ENCODE results near the gene KAT6B. TPM values are rescaled to one million over a fixed set of nuclear protein-coding genes. Genes with fewer than 3 reads are reported as not detected.
A peak's percentile ranks its signal among the peaks of the same experiment; 100 is the strongest.

The KAT6B gene
- total RNA-seq, 1 experiment from 2014 or later, result 14.9 TPM

- CTCF ChIA-PET, result no interaction called here
- peaks cover 1% of the 10 kb centered on the region; the same call in 1 of the 2 replicates for H3K4me1 ChIP-seq
- no peaks in the 10 kb centered on the region for H3K36me3 Mint-ChIP-seq (ENCODE audit: insufficient read depth, unreplicated experiment)
- no peaks in the 10 kb centered on the region for H3K27me3 Mint-ChIP-seq (ENCODE audit: insufficient read depth, unreplicated experiment)
- BruUV-seq (replicated peaks), result no TSS peak
- peaks cover 10% of the 10 kb centered on the region for H3K9me3 Mint-ChIP-seq (ENCODE audit: unreplicated experiment)
- intact Hi-C loops (cut with micrococcal nuclease; ENCODE audit: unreplicated experiment), result no loop called here
- H3K36me3 ChIP-seq (ENCODE audit: control insufficient read depth, insufficient read depth, low read length), result no peaks in the 10 kb centered on the region
- no peak overlapping the region for H3K4me3 Mint-ChIP-seq (ENCODE audit: unreplicated experiment)
- H3K9me3 ChIP-seq, result no peaks in the 10 kb centered on the region; the same call in 1 of the 2 replicates
- no peaks in the 10 kb centered on the region for H3K27me3 ChIP-seq (replicated peaks; ENCODE audit: control insufficient read depth, insufficient read depth, low read length)
- peaks cover 7% of the 10 kb centered on the region for H3K4me1 Mint-ChIP-seq (ENCODE audit: low read depth, unreplicated experiment)
- no peak for DNase-seq
- POLR2A ChIA-PET, result no interaction called here
- TF ChIP-seq CTCF (IDR thresholded peaks at IDR 0.05; ENCODE audit: insufficient read depth in 1 of 2, low read depth in 1 of 2, low read length in 1 of 2, severe bottlenecking in 1 of 2, unreplicated experiment in 1 of 2), result no peak
- H3K27ac Mint-ChIP-seq (ENCODE audit: unreplicated experiment), result no peak overlapping the region
- no peak overlapping the region for H3K4me3 ChIP-seq (ENCODE audit: low read depth, low read length)
Observed at GRCh38 chr10:74816824-74817498, 9.4 kb upstream of the KAT6B start.

- no peak for TF ChIP-seq CTCF (IDR thresholded peaks at IDR 0.05; ENCODE audit: insufficient read depth in 1 of 2, low read depth in 1 of 2, low read length in 1 of 2, severe bottlenecking in 1 of 2, unreplicated experiment in 1 of 2)
- POLR2A ChIA-PET, result interaction anchor here (0.5 to 0.6 kb wide), 2 partner anchors 155 to 584 kb away, joined by 3 to 11 read pairs; no protein-coding TSS in a partner anchor
- Mint-ChIP-seq H3K9me3 (ENCODE audit: unreplicated experiment) (peaks cover 10% of the 10 kb centered on the region), H3K4me1 (ENCODE audit: low read depth, unreplicated experiment) (peaks cover 15% of the 10 kb centered on the region), H3K27me3 (ENCODE audit: insufficient read depth, unreplicated experiment) (no peaks in the 10 kb centered on the region), H3K36me3 (ENCODE audit: insufficient read depth, unreplicated experiment) (peaks cover 8% of the 10 kb centered on the region), H3K4me3 (ENCODE audit: unreplicated experiment) (no peak overlapping the region), H3K27ac (ENCODE audit: unreplicated experiment) (no peak overlapping the region)
- DNase-seq, result no peak
- CTCF ChIA-PET, result no interaction called here
- no peaks in the 10 kb centered on the region for H3K36me3 ChIP-seq (ENCODE audit: control insufficient read depth, insufficient read depth, low read length)
- peaks cover 19% of the 10 kb centered on the region for H3K4me1 ChIP-seq
- H3K9me3 ChIP-seq, result no peaks in the 10 kb centered on the region; the same call in 1 of the 2 replicates
- intact Hi-C loops (cut with micrococcal nuclease; ENCODE audit: unreplicated experiment), result no loop called here
- BruUV-seq (replicated peaks), result no TSS peak
- H3K4me3 ChIP-seq (ENCODE audit: low read depth, low read length), result no peak overlapping the region
- H3K27me3 ChIP-seq (replicated peaks; ENCODE audit: control insufficient read depth, insufficient read depth, low read length), result no peaks in the 10 kb centered on the region
Observed at GRCh38 chr10:74821501-74821900, 4.9 kb upstream of the KAT6B start.

- no TSS peak for BruUV-seq (replicated peaks)
Observed at GRCh38 chr10:74822101-74822500, 4.3 kb upstream of the KAT6B start.

More at GRCh38 chr10:74822101-74822500, 4.3 kb upstream of the KAT6B start:
- DNase-seq, result peak; percentile 36 to 39
- Histone ChIP-seq H3K36me3 (ENCODE audit: control insufficient read depth, insufficient read depth, low read length) (no peaks in the 10 kb centered on the region), H3K4me3 (ENCODE audit: low read depth, low read length) (no peak overlapping the region), H3K9me3 (no peaks in the 10 kb centered on the region), H3K27me3 (replicated peaks; ENCODE audit: control insufficient read depth, insufficient read depth, low read length) (no peaks in the 10 kb centered on the region), H3K4me1 (peaks cover 19% of the 10 kb centered on the region)
- Mint-ChIP-seq H3K27me3 (ENCODE audit: insufficient read depth, unreplicated experiment) (no peaks in the 10 kb centered on the region), H3K9me3 (ENCODE audit: unreplicated experiment) (peaks cover 5% of the 10 kb centered on the region), H3K27ac (ENCODE audit: unreplicated experiment) (no peak overlapping the region), H3K4me1 (ENCODE audit: low read depth, unreplicated experiment) (peaks cover 17% of the 10 kb centered on the region), H3K4me3 (ENCODE audit: unreplicated experiment) (no peak overlapping the region), H3K36me3 (ENCODE audit: insufficient read depth, unreplicated experiment) (peaks cover 8% of the 10 kb centered on the region)
- CTCF ChIA-PET, result no interaction called here
- no peak for TF ChIP-seq CTCF (IDR thresholded peaks at IDR 0.05; ENCODE audit: insufficient read depth in 1 of 2, low read depth in 1 of 2, low read length in 1 of 2, severe bottlenecking in 1 of 2, unreplicated experiment in 1 of 2)
- POLR2A ChIA-PET, result no interaction called here
- intact Hi-C loops (cut with micrococcal nuclease; ENCODE audit: unreplicated experiment), result no loop called here
